ENCODE results near the gene PTPN1.
"Not testable (repeated sequence)": the region's sequence is repeated elsewhere in the genome, so short reads cannot be mapped to it uniquely, and the experiment has no call there.

The PTPN1 gene

GRCh38 chr20:50494428-50494827, 15.8 kb upstream of the PTPN1 start:
- ATAC-seq = no peak
- H3K9me3 Mint-ChIP-seq = no peaks in the 10 kb centered on the region

GRCh38 chr20:50496773-50497385, 13.3 kb upstream of the PTPN1 start:
- H3K4me3 Mint-ChIP-seq = no peak overlapping the region
- no peak overlapping the region for H3K27ac Mint-ChIP-seq
- peaks cover 28% of the 10 kb centered on the region for H3K4me1 Mint-ChIP-seq
- no peaks in the 10 kb centered on the region for H3K36me3 Mint-ChIP-seq (ENCODE audit: low read depth)
- H3K9me3 Mint-ChIP-seq = no peaks in the 10 kb centered on the region
- ATAC-seq (no peak), DNase-seq (no peak)
- H3K27me3 Mint-ChIP-seq = no peaks in the 10 kb centered on the region

More at GRCh38 chr20:50494428-50494827, 15.8 kb upstream of the PTPN1 start:
- no peak for DNase-seq
- H3K27ac Mint-ChIP-seq = no peak overlapping the region
- peaks cover 30% of the 10 kb centered on the region for H3K4me1 Mint-ChIP-seq
- H3K36me3 Mint-ChIP-seq (ENCODE audit: low read depth) = no peaks in the 10 kb centered on the region
- no peak overlapping the region for H3K4me3 Mint-ChIP-seq
- H3K27me3 Mint-ChIP-seq = no peaks in the 10 kb centered on the region

GRCh38 chr20:50498071-50498776, 12.0 kb upstream of the PTPN1 start:
- no peaks in the 10 kb centered on the region for H3K27me3 Mint-ChIP-seq
- H3K27ac Mint-ChIP-seq = peak overlapping the region; percentile 36
- DNase-seq = no peak
- no peaks in the 10 kb centered on the region for H3K36me3 Mint-ChIP-seq (ENCODE audit: low read depth)
- peaks cover 17% of the 10 kb centered on the region for H3K4me1 Mint-ChIP-seq
- no peaks in the 10 kb centered on the region for H3K9me3 Mint-ChIP-seq
- no peak overlapping the region for H3K4me3 Mint-ChIP-seq
- peak; percentile 44 for ATAC-seq

GRCh38 chr20:50499938-50500337, 10.2 kb upstream of the PTPN1 start:
- Mint-ChIP-seq H3K4me3 (no peak overlapping the region), H3K4me1 (peaks cover 12% of the 10 kb centered on the region), H3K9me3 (no peaks in the 10 kb centered on the region), H3K36me3 (ENCODE audit: low read depth) (no peaks in the 10 kb centered on the region), H3K27me3 (no peaks in the 10 kb centered on the region), H3K27ac (no peak overlapping the region)
- ATAC-seq (no peak), DNase-seq (no peak)

- Mint-ChIP-seq H3K9me3 (no peaks in the 10 kb centered on the region), H3K4me1 (peaks cover 12% of the 10 kb centered on the region), H3K27ac (no peak overlapping the region), H3K36me3 (ENCODE audit: low read depth) (no peaks in the 10 kb centered on the region), H3K27me3 (no peaks in the 10 kb centered on the region), H3K4me3 (no peak overlapping the region)
- DNase-seq (no peak), ATAC-seq (no peak)
Observed at GRCh38 chr20:50501972-50502745, 8.0 kb upstream of the PTPN1 start.

GRCh38 chr20:50504231-50504823, 5.9 kb upstream of the PTPN1 start:
- Mint-ChIP-seq H3K4me3 (no peak overlapping the region), H3K4me1 (peaks cover 10% of the 10 kb centered on the region), H3K27me3 (no peaks in the 10 kb centered on the region), H3K36me3 (ENCODE audit: low read depth) (no peaks in the 10 kb centered on the region), H3K27ac (no peak overlapping the region), H3K9me3 (no peaks in the 10 kb centered on the region)
- ATAC-seq (no peak), DNase-seq (no peak)

- ATAC-seq (no peak), DNase-seq (no peak)
- Mint-ChIP-seq H3K9me3 (no peaks in the 10 kb centered on the region), H3K27me3 (no peaks in the 10 kb centered on the region), H3K4me1 (peaks cover 14% of the 10 kb centered on the region), H3K27ac (no peak overlapping the region), H3K36me3 (ENCODE audit: low read depth) (peaks cover 4% of the 10 kb centered on the region), H3K4me3 (no peak overlapping the region)
Observed at GRCh38 chr20:50506270-50506579, 4.0 kb upstream of the PTPN1 start.

- peaks cover 29% of the 10 kb centered on the region for H3K4me1 Mint-ChIP-seq
- not testable (repeated sequence) for H3K9me3 Mint-ChIP-seq; H3K27me3 Mint-ChIP-seq; H3K36me3 Mint-ChIP-seq (ENCODE audit: low read depth); DNase-seq; H3K27ac Mint-ChIP-seq; ATAC-seq; H3K4me3 Mint-ChIP-seq
Observed at GRCh38 chr20:50507745-50508144, 2.4 kb upstream of the PTPN1 start.

GRCh38 chr20:50508171-50508755, 1.9 kb upstream of the PTPN1 start:
- no peak for ATAC-seq
- Mint-ChIP-seq H3K4me3 (no peak overlapping the region), H3K27me3 (no peaks in the 10 kb centered on the region)

GRCh38 chr20:50510706-50511542, 741 bp downstream of the PTPN1 start:
- H3K4me3 Mint-ChIP-seq = peak overlapping the region; percentile 95
- H3K4me1 Mint-ChIP-seq = peaks cover 56% of the 10 kb centered on the region
- H3K27ac Mint-ChIP-seq = peak overlapping the region; percentile 90
- no peaks in the 10 kb centered on the region for H3K9me3 Mint-ChIP-seq
- no peaks in the 10 kb centered on the region for H3K27me3 Mint-ChIP-seq
- ATAC-seq (no peak), DNase-seq (peak; percentile 36)
- peaks cover 18% of the 10 kb centered on the region for H3K36me3 Mint-ChIP-seq (ENCODE audit: low read depth)

More at GRCh38 chr20:50508171-50508755, 1.9 kb upstream of the PTPN1 start:
- no peak for DNase-seq
- H3K27ac Mint-ChIP-seq = no peak overlapping the region
- H3K9me3 Mint-ChIP-seq = no peaks in the 10 kb centered on the region
- H3K36me3 Mint-ChIP-seq (ENCODE audit: low read depth) = peaks cover 8% of the 10 kb centered on the region
- H3K4me1 Mint-ChIP-seq = peaks cover 35% of the 10 kb centered on the region

- DNase-seq (no peak), ATAC-seq (no peak)
- Mint-ChIP-seq H3K36me3 (ENCODE audit: low read depth) (peaks cover 23% of the 10 kb centered on the region), H3K9me3 (no peaks in the 10 kb centered on the region), H3K4me3 (peak overlapping the region; percentile 95), H3K4me1 (peaks cover 70% of the 10 kb centered on the region), H3K27ac (peak overlapping the region; percentile 95), H3K27me3 (no peaks in the 10 kb centered on the region)
Observed at GRCh38 chr20:50512323-50512722, 2.1 kb downstream of the PTPN1 start.

- H3K27me3 Mint-ChIP-seq = no peaks in the 10 kb centered on the region
- H3K9me3 Mint-ChIP-seq = no peaks in the 10 kb centered on the region
- H3K27ac Mint-ChIP-seq = peak overlapping the region; percentile 95
- ATAC-seq = no peak
- DNase-seq = no peak
- H3K4me3 Mint-ChIP-seq = peak overlapping the region; percentile 95
- peaks cover 23% of the 10 kb centered on the region for H3K36me3 Mint-ChIP-seq (ENCODE audit: low read depth)
- peaks cover 80% of the 10 kb centered on the region for H3K4me1 Mint-ChIP-seq
Observed at GRCh38 chr20:50513169-50514034, 3.2 kb downstream of the PTPN1 start.

GRCh38 chr20:50514035-50514337, 3.8 kb downstream of the PTPN1 start:
- Mint-ChIP-seq H3K36me3 (ENCODE audit: low read depth) (peaks cover 25% of the 10 kb centered on the region), H3K4me3 (peak overlapping the region; percentile 95)

More at GRCh38 chr20:50514035-50514337, 3.8 kb downstream of the PTPN1 start:
- Mint-ChIP-seq H3K27ac (peak overlapping the region; percentile 95), H3K9me3 (no peaks in the 10 kb centered on the region), H3K27me3 (no peaks in the 10 kb centered on the region), H3K4me1 (peaks cover 84% of the 10 kb centered on the region)
- no peak for ATAC-seq
- no peak for DNase-seq
